Thyroid gland (tissue), 4 donors: ENCODE results near the gene ZAP70. TPM values are rescaled to one million over a fixed set of nuclear protein-coding genes. Genes with fewer than 3 reads are reported as not detected.

Experiments used
- DNase-seq, 2 donors: peaks; one replicate each; pipeline ENCODE4 v3.0.0-alpha.2; 2019
- H3K27ac ChIP-seq, 3 donors: fragments of 200-600 bp; sonication (generic); 1 replicate in 2 of 3; 2 replicates in 1 of 3; pipeline ENCODE4 v1.5.1; 2016 to 2019; ENCODE audit warnings: mild to moderate bottlenecking in 1 of 3, moderate library complexity in 1 of 3
- H3K27me3 ChIP-seq: fragments of 200-600 bp; sonication (generic); one replicate; pipeline ENCODE4 v1.5.1; 2019
- H3K36me3 ChIP-seq, 2 donors: fragments of 200-600 bp; sonication (generic); one replicate each; pipeline ENCODE4 v1.5.1; 2016 to 2019
- H3K4me1 ChIP-seq, 2 donors: fragments of 200-600 bp; sonication (generic); one replicate each; pipeline ENCODE4 v1.5.1; 2017 to 2019
- H3K4me3 ChIP-seq, 3 donors: fragments of 200-600 bp; sonication (generic); replicated peaks in 1 of 3; 1 replicate in 2 of 3; 2 replicates in 1 of 3; pipeline ENCODE4 v1.5.1; 2016; ENCODE audit warnings: mild to moderate bottlenecking in 1 of 3
- H3K9me3 ChIP-seq: fragments of 200-600 bp; sonication (generic); one replicate; pipeline ENCODE4 v1.5.1; 2017
- CTCF ChIP-seq, 6 experiments: fragments of 200-600 bp in 3 of 6; fragments of 450-650 bp in 3 of 6; sonication (generic) in 3 of 6; IDR thresholded peaks; one replicate each; pipeline ENCODE4 v1.5.1; 2016 to 2019; ENCODE audit warnings: antibody characterized with exemption in 6 of 6, mild to moderate bottlenecking in 2 of 6, inconsistent platforms in 1 of 6, moderate library complexity in 1 of 6
- POLR2A ChIP-seq, 2 donors: fragments of 450-650 bp; IDR thresholded peaks; one replicate each; pipeline ENCODE4 v1.6.1; 2017; ENCODE audit warnings: antibody characterized with exemption in 2 of 2, mild to moderate bottlenecking in 2 of 2, moderate library complexity in 1 of 2
- WGBS, 2 donors: methylation state at CpG; one replicate each; pipeline ENCODE4 v1.1.5; 2017; 5-methylcytosine and 5-hydroxymethylcytosine counted together
- intact Hi-C: fragments of 100-400 bp; cut with DNase I; formaldehyde crosslinking; loops from one replicate; pipeline ENCODE4 v1.15.1; 2023
- total RNA-seq, 4 donors: library from RNA; depleted of rRNA; stranded (reverse); fragments of >200 nt; gene quantifications; one replicate each; pipeline ENCODE4 v1.2.3, GENCODE V29; 2016

The ZAP70 gene
- total RNA-seq, 4 donors from 2014 or later: 4.0 to 7.6 (median 4.4) TPM

GRCh38 chr2:97733341-97734035 is 20.1 kb downstream of the ZAP70 start:
- intact Hi-C loops: no loop called here
- TF ChIP-seq CTCF (IDR thresholded peaks at IDR 0.05) (no peak), POLR2A (IDR thresholded peaks at IDR 0.05) (no peak)
- H3K27ac ChIP-seq: no peak overlapping the region
- no peaks in the 10 kb centered on the region for H3K27me3 ChIP-seq
- H3K9me3 ChIP-seq: no peaks in the 10 kb centered on the region
- WGBS, 2 donors: 84 to 86% methylated on average over 19 to 20 of the region's 20 CpGs
- no peaks in the 10 kb centered on the region for H3K36me3 ChIP-seq
- DNase-seq: no peak
- H3K4me3 ChIP-seq: no peak overlapping the region
- no peaks in the 10 kb centered on the region for H3K4me1 ChIP-seq

- H3K4me3 ChIP-seq: no peak overlapping the region
- no peak overlapping the region for H3K27ac ChIP-seq
- WGBS, 2 donors: 88 to 93% methylated on average over 10 to 32 of the region's 44 CpGs
- DNase-seq: no peak
- no peaks in the 10 kb centered on the region for H3K36me3 ChIP-seq
- H3K4me1 ChIP-seq: no peaks in the 10 kb centered on the region
- no peak for TF ChIP-seq CTCF (IDR thresholded peaks at IDR 0.05)
- no peaks in the 10 kb centered on the region for H3K27me3 ChIP-seq
- no peaks in the 10 kb centered on the region for H3K9me3 ChIP-seq
- intact Hi-C loops: no loop called here
Measured at GRCh38 chr2:97734061-97735051, 21.0 kb downstream of the ZAP70 start.

GRCh38 chr2:97735161-97735561 is 21.8 kb downstream of the ZAP70 start:
- intact Hi-C loops: no loop called here
- no peak for TF ChIP-seq CTCF (IDR thresholded peaks at IDR 0.05)
- Histone ChIP-seq H3K36me3 (no peaks in the 10 kb centered on the region), H3K27me3 (no peaks in the 10 kb centered on the region), H3K4me3 (no peak overlapping the region), H3K9me3 (no peaks in the 10 kb centered on the region), H3K4me1 (no peaks in the 10 kb centered on the region), H3K27ac (no peak overlapping the region)
- DNase-seq: no peak
- WGBS, 2 donors: 97 to 99% methylated on average over 25 to 26 of the region's 29 CpGs

- no peaks in the 10 kb centered on the region for H3K4me1 ChIP-seq
- TF ChIP-seq CTCF (IDR thresholded peaks at IDR 0.05) (no peak), POLR2A (IDR thresholded peaks at IDR 0.05) (no peak)
- no peak for DNase-seq
- H3K27ac ChIP-seq: no peak overlapping the region
- no peaks in the 10 kb centered on the region for H3K27me3 ChIP-seq
- H3K4me3 ChIP-seq: no peak overlapping the region
- 72 to 76% methylated on average over 4 of the region's 4 CpGs for WGBS, 2 donors
- no peaks in the 10 kb centered on the region for H3K9me3 ChIP-seq
- H3K36me3 ChIP-seq: no peaks in the 10 kb centered on the region
- intact Hi-C loops: no loop called here
Measured at GRCh38 chr2:97736185-97736584, 22.8 kb downstream of the ZAP70 start.
